AG04450 (cell line): Measurements from ENCODE around the gene LRRFIP2. TPM values are rescaled to one million over a fixed set of nuclear protein-coding genes. Genes with fewer than 3 reads are reported as not detected.

Experiments
- CTCF ChIA-PET: fragments of 300-600, 350-600 bp; formaldehyde crosslinking; extraction: SDS; loops from one replicate; lab custom pipeline; 2022; ENCODE audit warnings: antibody characterized with exemption, inconsistent platforms; lab: Charles Lee
- POLR2A ChIA-PET: fragments of 350-600 bp; formaldehyde crosslinking; extraction: SDS; loops from one replicate; lab custom pipeline; 2021; ENCODE audit warnings: antibody characterized with exemption, inconsistent platforms; lab: Yijun Ruan, JAX
- DNase-seq: peaks from one replicate; pipeline ENCODE4 v3.0.0-alpha.2; 2011; ENCODE audit warnings: low read depth, low spot score
- H3K27ac ChIP-seq: one replicate; pipeline ENCODE4 v1.5.1; 2012; ENCODE audit warnings: low read depth, low read length, control low read depth
- H3K27me3 ChIP-seq: one replicate; pipeline ENCODE4 v1.6.0; 2012; ENCODE audit warnings: low read length; ENCODE audit not compliant: control insufficient read depth, insufficient read depth
- H3K4me3 ChIP-seq: 2 replicates; pipeline ENCODE4 v1.5.1; 2011; ENCODE audit warnings: mild to moderate bottlenecking, low read depth, low read length, control low read depth
- H3K9me3 ChIP-seq: 2 replicates; pipeline ENCODE4 v1.5.1; 2012; ENCODE audit warnings: low read length; ENCODE audit not compliant: control insufficient read depth, insufficient read depth
- polyA plus RNA-seq: library from polyadenylated mRNA; depleted of rRNA; stranded (reverse); fragments of >200 nt; gene quantifications from 2 replicates; pipeline ENCODE4 v1.2.3, GENCODE V29; 2011
- TF ChIP-seq, protein P1 (sequence below): IDR thresholded peaks from 2 replicates; pipeline ENCODE4 v1.5.1; 2011; ENCODE audit warnings: low read depth, low read length, control low read depth, inconsistent platforms

LRRFIP2 gene
- polyA plus RNA-seq, 1 experiment, result 52.7 TPM

DNA sequence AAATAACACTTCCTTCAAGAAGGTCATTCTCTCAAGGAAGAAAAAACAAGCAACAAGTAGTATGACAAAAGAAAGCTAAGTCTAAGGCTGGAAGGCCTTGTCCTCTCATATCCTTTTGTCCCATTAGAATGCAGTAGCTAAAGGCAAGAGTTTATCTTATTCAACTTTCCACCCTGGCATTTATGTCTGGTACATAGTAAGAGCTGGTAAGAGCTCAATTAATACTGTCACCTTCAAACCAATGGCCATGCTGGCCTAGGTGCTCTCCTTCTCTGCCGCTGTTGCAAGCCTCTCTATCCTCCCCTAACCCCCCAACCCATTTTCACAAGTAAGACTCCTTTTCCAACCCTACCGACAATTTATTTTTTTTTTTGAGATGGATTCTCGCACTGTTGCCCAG, 81.9 kb downstream of the LRRFIP2 start:
- no peaks in the 10 kb centered on the region for H3K9me3 ChIP-seq
- ChIA-PET POLR2A (no interaction called here), CTCF (interaction anchor here (0.5 to 1.5 kb wide), 2 partner anchors 28 to 197 kb away, joined by 3 read pairs; no protein-coding TSS in a partner anchor)
- H3K27me3 ChIP-seq, result no peaks in the 10 kb centered on the region
- no peak overlapping the region for H3K27ac ChIP-seq
- H3K4me3 ChIP-seq, result no peak overlapping the region
- no peak for DNase-seq
- TF ChIP-seq, protein P1, sequence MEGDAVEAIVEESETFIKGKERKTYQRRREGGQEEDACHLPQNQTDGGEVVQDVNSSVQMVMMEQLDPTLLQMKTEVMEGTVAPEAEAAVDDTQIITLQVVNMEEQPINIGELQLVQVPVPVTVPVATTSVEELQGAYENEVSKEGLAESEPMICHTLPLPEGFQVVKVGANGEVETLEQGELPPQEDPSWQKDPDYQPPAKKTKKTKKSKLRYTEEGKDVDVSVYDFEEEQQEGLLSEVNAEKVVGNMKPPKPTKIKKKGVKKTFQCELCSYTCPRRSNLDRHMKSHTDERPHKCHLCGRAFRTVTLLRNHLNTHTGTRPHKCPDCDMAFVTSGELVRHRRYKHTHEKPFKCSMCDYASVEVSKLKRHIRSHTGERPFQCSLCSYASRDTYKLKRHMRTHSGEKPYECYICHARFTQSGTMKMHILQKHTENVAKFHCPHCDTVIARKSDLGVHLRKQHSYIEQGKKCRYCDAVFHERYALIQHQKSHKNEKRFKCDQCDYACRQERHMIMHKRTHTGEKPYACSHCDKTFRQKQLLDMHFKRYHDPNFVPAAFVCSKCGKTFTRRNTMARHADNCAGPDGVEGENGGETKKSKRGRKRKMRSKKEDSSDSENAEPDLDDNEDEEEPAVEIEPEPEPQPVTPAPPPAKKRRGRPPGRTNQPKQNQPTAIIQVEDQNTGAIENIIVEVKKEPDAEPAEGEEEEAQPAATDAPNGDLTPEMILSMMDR, result no peak

GRCh38 chr3:37087870-37088269, 86.5 kb downstream of the LRRFIP2 start:
- no peak for DNase-seq
- no peaks in the 10 kb centered on the region for H3K9me3 ChIP-seq
- ChIA-PET CTCF (no interaction called here), POLR2A (no interaction called here)
- TF ChIP-seq, protein P1, result no peak
- no peak overlapping the region for H3K27ac ChIP-seq
- H3K27me3 ChIP-seq, result no peaks in the 10 kb centered on the region
- no peak overlapping the region for H3K4me3 ChIP-seq

- DNase-seq, result no peak
- ChIA-PET CTCF (no interaction called here), POLR2A (no interaction called here)
- H3K4me3 ChIP-seq, result no peak overlapping the region
- H3K27ac ChIP-seq, result no peak overlapping the region
- no peaks in the 10 kb centered on the region for H3K27me3 ChIP-seq
- H3K9me3 ChIP-seq, result no peaks in the 10 kb centered on the region
- TF ChIP-seq, protein P1, result no peak
Observed at GRCh38 chr3:37086918-37087317, 87.5 kb downstream of the LRRFIP2 start.

DNA sequence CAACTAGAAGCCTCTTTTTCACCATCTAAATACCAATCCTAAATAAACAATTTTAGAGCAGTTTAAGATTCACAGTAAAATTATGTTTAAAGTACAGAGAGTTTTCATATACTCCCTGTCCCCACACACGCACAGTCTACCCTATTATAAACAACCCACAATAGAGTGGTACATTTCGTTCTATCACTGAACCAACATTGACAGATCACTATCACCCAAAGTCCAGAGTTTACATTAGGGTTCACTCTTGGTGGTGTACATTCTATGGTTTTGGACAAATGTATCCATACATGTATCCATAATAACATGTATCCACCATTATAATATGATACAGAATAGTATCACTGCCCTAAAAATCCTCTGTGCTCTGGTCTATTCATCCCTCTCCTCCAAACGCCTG, 92.1 kb downstream of the LRRFIP2 start:
- Histone ChIP-seq H3K4me3 (no peak overlapping the region), H3K9me3 (no peaks in the 10 kb centered on the region), H3K27me3 (no peaks in the 10 kb centered on the region), H3K27ac (no peak overlapping the region)
- POLR2A ChIA-PET, result no interaction called here
- CTCF ChIA-PET, result no interaction called here
- TF ChIP-seq, protein P1, result no peak
- DNase-seq, result no peak

DNA sequence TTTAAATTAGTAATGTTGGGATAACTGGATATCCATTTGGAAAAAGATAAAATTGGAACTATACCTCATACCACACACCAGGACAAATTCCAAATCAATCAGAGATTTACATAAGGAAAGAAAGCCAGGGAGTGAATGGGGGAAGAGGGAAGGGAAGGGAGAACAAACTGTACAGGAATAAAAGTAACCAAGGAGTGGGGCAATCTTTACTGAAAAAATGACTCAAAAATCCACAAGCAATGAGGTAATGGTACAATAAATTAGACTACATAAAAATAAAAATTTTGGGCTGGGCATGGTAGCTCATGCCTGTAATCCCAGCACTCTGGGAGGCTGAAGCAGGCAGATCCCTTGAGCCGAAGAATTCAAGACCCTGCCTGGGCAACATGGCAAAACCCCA, 98.4 kb downstream of the LRRFIP2 start:
- ChIA-PET CTCF (no interaction called here), POLR2A (no interaction called here)
- H3K27ac ChIP-seq, result no peak overlapping the region
- DNase-seq, result no peak
- TF ChIP-seq, protein P1, result no peak
- no peaks in the 10 kb centered on the region for H3K27me3 ChIP-seq
- H3K4me3 ChIP-seq, result no peak overlapping the region
- no peaks in the 10 kb centered on the region for H3K9me3 ChIP-seq
